ENCODE results near the gene DUOXA2. TPM values are rescaled to one million over a fixed set of nuclear protein-coding genes. Genes with fewer than 3 reads are reported as not detected.

The DUOXA2 gene
- total RNA-seq, 1 experiment from 2014 or later = not detected

- peaks cover 14% of the 10 kb centered on the region for H3K4me1 ChIP-seq (ENCODE audit: control insufficient read depth, insufficient read depth, low read length)
- POLR2A ChIA-PET = no interaction called here
- in situ Hi-C loops (cut with HindIII; ENCODE audit: low pct_unique_long_range_greater_than_20kb, low sequenced_read_pairs) (no loop called here), intact Hi-C loops (cut with micrococcal nuclease; ENCODE audit: unreplicated experiment) (no loop called here)
- H3K27me3 ChIP-seq (ENCODE audit: control insufficient read depth, insufficient read depth, low read length) = peaks cover 21% of the 10 kb centered on the region
- CTCF ChIA-PET = interaction anchor here (1.1 kb wide), 1 partner anchor 28 kb away, joined by 4 read pairs; no protein-coding TSS in a partner anchor
- no peaks in the 10 kb centered on the region for H3K9me3 ChIP-seq (ENCODE audit: control insufficient read depth, insufficient read depth, low read depth, low read length)
- ATAC-seq (no peak), DNase-seq (ENCODE audit: low read depth, low spot score) (no peak)
- H3K36me3 ChIP-seq (ENCODE audit: control insufficient read depth, insufficient read depth, low read length) = no peaks in the 10 kb centered on the region
- no TSS peak for BruUV-seq (replicated peaks)
- no peak overlapping the region for H3K27ac ChIP-seq (ENCODE audit: low read length)
- TF ChIP-seq TCF7L2 (IDR thresholded peaks at IDR 0.05; ENCODE audit: low read depth, low read length) (no peak), POLR2AphosphoS5 (IDR thresholded peaks at IDR 0.05; ENCODE audit: low read depth, low read length) (no peak), SIN3A (IDR thresholded peaks at IDR 0.05; ENCODE audit: borderline replicate concordance, insufficient read depth, low read depth, low read length) (no peak), CTCF (IDR thresholded peaks at IDR 0.05) (no peak; the same call in 1 of the 2 replicates), REST (IDR thresholded peaks at IDR 0.05; ENCODE audit: insufficient read depth in 1 of 2, low read depth in 2 of 2, low read length in 1 of 2) (no peak)
- no peak overlapping the region for H3K4me3 ChIP-seq (ENCODE audit: low read depth in 2 of 2, low read length in 2 of 2)
Observed at GRCh38 chr15:45110256-45110820, 3.8 kb upstream of the DUOXA2 start.

GRCh38 chr15:45111390-45112142, 2.6 kb upstream of the DUOXA2 start:
- CTCF ChIA-PET = no interaction called here
- in situ Hi-C loops (cut with HindIII; ENCODE audit: low pct_unique_long_range_greater_than_20kb, low sequenced_read_pairs) (no loop called here), intact Hi-C loops (cut with micrococcal nuclease; ENCODE audit: unreplicated experiment) (no loop called here)

More at GRCh38 chr15:45111390-45112142, 2.6 kb upstream of the DUOXA2 start:
- DNase-seq (ENCODE audit: low read depth, low spot score) = no peak
- BruUV-seq (replicated peaks) = no TSS peak
- Histone ChIP-seq H3K36me3 (ENCODE audit: control insufficient read depth, insufficient read depth, low read length) (no peaks in the 10 kb centered on the region), H3K4me3 (ENCODE audit: low read depth in 2 of 2, low read length in 2 of 2) (no peak overlapping the region), H3K4me1 (ENCODE audit: control insufficient read depth, insufficient read depth, low read length) (peaks cover 14% of the 10 kb centered on the region), H3K9me3 (ENCODE audit: control insufficient read depth, insufficient read depth, low read depth, low read length) (no peaks in the 10 kb centered on the region), H3K27me3 (ENCODE audit: control insufficient read depth, insufficient read depth, low read length) (peaks cover 23% of the 10 kb centered on the region), H3K27ac (ENCODE audit: low read length) (no peak overlapping the region)
- no peak for ATAC-seq
- TF ChIP-seq TCF7L2 (IDR thresholded peaks at IDR 0.05; ENCODE audit: low read depth, low read length) (no peak), REST (IDR thresholded peaks at IDR 0.05; ENCODE audit: insufficient read depth in 1 of 2, low read depth in 2 of 2, low read length in 1 of 2) (no peak), POLR2AphosphoS5 (IDR thresholded peaks at IDR 0.05; ENCODE audit: low read depth, low read length) (no peak), SIN3A (IDR thresholded peaks at IDR 0.05; ENCODE audit: borderline replicate concordance, insufficient read depth, low read depth, low read length) (no peak), CTCF (IDR thresholded peaks at IDR 0.05) (no peak; the same call in 1 of the 2 replicates)
- POLR2A ChIA-PET = no interaction called here

Measured in Panc1 (cell line).